ENCODE data around the gene XPNPEP3. TPM values are rescaled to one million over a fixed set of nuclear protein-coding genes. Genes with fewer than 3 reads are reported as not detected.
A peak's percentile ranks its signal among the peaks of the same experiment; 100 is the strongest.

XPNPEP3 gene
- polyA plus RNA-seq (2013, experiment 1 of 2): 10.1 TPM
- 10.6 TPM for polyA plus RNA-seq (2013, experiment 2 of 2)

- H3K18ac ChIP-seq (ENCODE audit: low read length): peak within 1 kb of the TSS; percentile 29
- peak within 1 kb of the TSS; percentile 98 for H3K56ac ChIP-seq (ENCODE audit: low read length)
- peak within 1 kb of the TSS; percentile 87 for H3K4me2 ChIP-seq (ENCODE audit: low read length)
- no peak within 1 kb of the TSS for H2AK5ac ChIP-seq (ENCODE audit: low read length)
- H2BK5ac ChIP-seq (ENCODE audit: low read length): peak within 1 kb of the TSS; percentile 74
- peak within 1 kb of the TSS; percentile 60 for H3K4ac ChIP-seq (ENCODE audit: low read depth, low read length)
- peak within 1 kb of the TSS; percentile 93 for H3K4me3 ChIP-seq (ENCODE audit: low read length)
- no peaks in the 10 kb centered on the region for H3K27me3 ChIP-seq (ENCODE audit: insufficient read depth, low read length, poor library complexity)
- H2BK120ac ChIP-seq (ENCODE audit: low read depth, low read length): no peak within 1 kb of the TSS
- peak within 1 kb of the TSS; percentile 30 for H4K8ac ChIP-seq (ENCODE audit: low read depth, low read length)
- WGBS (ENCODE audit: extremely low coverage, insufficient coverage, low lambda C conversion rate): no CpG with 5 or more reads among the region's 63 CpGs
- no peaks in the 10 kb centered on the region for H3K4me1 ChIP-seq (ENCODE audit: control insufficient read depth, low read depth, low read length)
- H4K5ac ChIP-seq (ENCODE audit: low read length): no peak within 1 kb of the TSS
- peak; percentile 98 for DNase-seq
- peaks cover 14% of the 10 kb centered on the region for H3K79me1 ChIP-seq (ENCODE audit: low read length)
- H2BK15ac ChIP-seq (replicated peaks; ENCODE audit: low read depth): no peak within 1 kb of the TSS
- peak within 1 kb of the TSS; percentile 90 for H3K23ac ChIP-seq (ENCODE audit: low read length)
- peak within 1 kb of the TSS; percentile 97 for H3K9ac ChIP-seq (ENCODE audit: low read length)
- no peaks in the 10 kb centered on the region for H3K36me3 ChIP-seq (ENCODE audit: control insufficient read depth, insufficient read depth, low read length)
- H3K79me2 ChIP-seq (ENCODE audit: control insufficient read depth, insufficient read depth, low read length): peaks cover 64% of the 10 kb centered on the region
- H3K27ac ChIP-seq (ENCODE audit: low read depth, low read length): peak within 1 kb of the TSS; percentile 88
Observed at GRCh38 chr22:40856513-40857308, at the start of gene XPNPEP3, which contains the start of gene ST13. Gene XPNPEP3 (plus strand): TSS chr22:40857148. CDS start chr22:40857182, 34 bp downstream. Gene ST13 (minus strand): TSS chr22:40856639. CDS start chr22:40856540, 99 bp downstream.

DNA sequence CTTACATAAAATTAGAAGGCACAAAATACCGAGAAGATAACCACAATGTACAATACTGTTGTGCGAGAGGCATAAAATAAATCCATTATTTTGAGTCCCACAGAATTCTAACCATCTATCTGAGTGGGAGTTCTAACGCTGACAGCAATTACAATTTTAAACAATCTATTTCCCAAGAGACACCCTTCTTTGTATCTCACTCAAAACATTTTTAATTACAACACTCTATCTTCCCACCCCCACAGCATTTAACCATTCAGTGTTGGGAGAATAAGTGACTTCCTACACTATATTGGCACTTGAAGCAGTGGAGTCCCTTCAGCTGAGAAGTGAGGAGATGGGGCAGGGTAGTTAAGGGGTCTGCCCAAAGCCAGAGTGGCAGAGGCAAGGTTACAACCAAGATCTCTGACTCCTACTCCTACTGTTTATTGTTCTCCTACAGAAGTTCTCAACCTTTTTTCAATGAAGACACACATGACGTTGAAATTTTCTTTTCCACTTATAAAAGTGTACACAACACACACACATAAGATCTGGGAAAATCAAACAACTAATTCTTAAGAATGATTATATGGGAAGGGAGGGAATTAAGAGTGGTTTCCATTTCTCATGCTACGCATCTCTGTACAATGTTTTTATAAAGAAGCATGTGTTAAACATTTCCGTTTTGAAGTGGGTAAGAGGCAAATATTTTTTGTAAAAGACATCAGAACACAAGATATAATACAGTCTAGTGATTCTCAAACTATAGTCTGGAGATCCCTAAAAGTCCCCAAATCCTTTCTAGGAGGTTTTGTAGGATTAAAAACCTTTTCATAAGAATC is 48.7 kb upstream of the XPNPEP3 start:
- Histone ChIP-seq H3K9ac (ENCODE audit: low read length) (no peak overlapping the region), H3K4ac (ENCODE audit: low read depth, low read length) (no peak overlapping the region), H3K27me3 (ENCODE audit: insufficient read depth, low read length, poor library complexity) (no peaks in the 10 kb centered on the region), H2BK5ac (ENCODE audit: low read length) (no peak overlapping the region), H3K79me2 (ENCODE audit: control insufficient read depth, insufficient read depth, low read length) (peaks cover 11% of the 10 kb centered on the region), H2BK120ac (ENCODE audit: low read depth, low read length) (no peak overlapping the region), H3K36me3 (ENCODE audit: control insufficient read depth, insufficient read depth, low read length) (no peaks in the 10 kb centered on the region), H3K23ac (ENCODE audit: low read length) (no peak overlapping the region), H3K18ac (ENCODE audit: low read length) (no peak overlapping the region), H2BK15ac (replicated peaks; ENCODE audit: low read depth) (no peak overlapping the region), H3K4me2 (ENCODE audit: low read length) (no peak overlapping the region), H3K56ac (ENCODE audit: low read length) (no peak overlapping the region), H4K8ac (ENCODE audit: low read depth, low read length) (no peak overlapping the region), H3K4me3 (ENCODE audit: low read length) (no peak overlapping the region), H3K79me1 (ENCODE audit: low read length) (peaks cover 8% of the 10 kb centered on the region), H2AK5ac (ENCODE audit: low read length) (no peak overlapping the region), H4K5ac (ENCODE audit: low read length) (no peak overlapping the region), H3K4me1 (ENCODE audit: control insufficient read depth, low read depth, low read length) (no peaks in the 10 kb centered on the region), H3K27ac (ENCODE audit: low read depth, low read length) (no peak overlapping the region)
- WGBS (ENCODE audit: extremely low coverage, insufficient coverage, low lambda C conversion rate): no CpG with 5 or more reads among the region's 6 CpGs
- no peak for DNase-seq

DNA sequence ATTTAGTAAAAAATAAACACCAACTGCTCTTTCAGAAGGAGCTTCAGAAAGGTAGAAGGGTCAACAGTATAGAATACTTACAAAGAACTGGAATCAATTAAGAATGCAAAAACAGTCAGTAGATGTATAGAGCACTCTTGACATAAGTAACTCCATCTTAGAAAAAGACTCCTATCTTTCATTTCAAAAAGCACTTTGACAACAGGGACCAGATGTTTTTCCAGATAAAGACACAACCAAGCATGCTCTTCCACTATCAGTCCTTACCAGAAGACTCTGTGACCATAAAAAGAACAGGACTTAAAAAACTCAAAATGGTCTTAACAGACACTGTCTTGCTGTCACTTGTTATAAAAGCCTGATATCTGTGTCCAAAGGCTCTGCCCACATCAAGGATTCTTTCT is 43.0 kb upstream of the XPNPEP3 start:
- Histone ChIP-seq H2BK120ac (ENCODE audit: low read depth, low read length) (no peak overlapping the region), H3K4me3 (ENCODE audit: low read length) (no peak overlapping the region), H3K23ac (ENCODE audit: low read length) (no peak overlapping the region), H3K79me2 (ENCODE audit: control insufficient read depth, insufficient read depth, low read length) (peaks cover 28% of the 10 kb centered on the region), H3K4ac (ENCODE audit: low read depth, low read length) (no peak overlapping the region), H3K27ac (ENCODE audit: low read depth, low read length) (no peak overlapping the region), H3K79me1 (ENCODE audit: low read length) (peaks cover 14% of the 10 kb centered on the region), H3K36me3 (ENCODE audit: control insufficient read depth, insufficient read depth, low read length) (no peaks in the 10 kb centered on the region), H4K5ac (ENCODE audit: low read length) (no peak overlapping the region), H2AK5ac (ENCODE audit: low read length) (no peak overlapping the region), H3K4me2 (ENCODE audit: low read length) (no peak overlapping the region), H2BK15ac (replicated peaks; ENCODE audit: low read depth) (no peak overlapping the region), H3K56ac (ENCODE audit: low read length) (no peak overlapping the region), H3K9ac (ENCODE audit: low read length) (no peak overlapping the region), H4K8ac (ENCODE audit: low read depth, low read length) (no peak overlapping the region), H2BK5ac (ENCODE audit: low read length) (no peak overlapping the region), H3K4me1 (ENCODE audit: control insufficient read depth, low read depth, low read length) (peaks cover 2% of the 10 kb centered on the region), H3K27me3 (ENCODE audit: insufficient read depth, low read length, poor library complexity) (no peaks in the 10 kb centered on the region), H3K18ac (ENCODE audit: low read length) (no peak overlapping the region)
- DNase-seq: no peak

- H3K4me1 ChIP-seq (ENCODE audit: control insufficient read depth, low read depth, low read length): peaks cover 2% of the 10 kb centered on the region
- no peak overlapping the region for H2BK15ac ChIP-seq (replicated peaks; ENCODE audit: low read depth)
- H3K56ac ChIP-seq (ENCODE audit: low read length): peak overlapping the region; percentile 34
- H3K36me3 ChIP-seq (ENCODE audit: control insufficient read depth, insufficient read depth, low read length): no peaks in the 10 kb centered on the region
- H3K4me3 ChIP-seq (ENCODE audit: low read length): no peak overlapping the region
- peak overlapping the region; percentile 11 for H3K9ac ChIP-seq (ENCODE audit: low read length)
- no peak overlapping the region for H3K4me2 ChIP-seq (ENCODE audit: low read length)
- DNase-seq: no peak
- H2AK5ac ChIP-seq (ENCODE audit: low read length): no peak overlapping the region
- H3K23ac ChIP-seq (ENCODE audit: low read length): no peak overlapping the region
- peaks cover 14% of the 10 kb centered on the region for H3K79me1 ChIP-seq (ENCODE audit: low read length)
- peaks cover 24% of the 10 kb centered on the region for H3K79me2 ChIP-seq (ENCODE audit: control insufficient read depth, insufficient read depth, low read length)
- no peak overlapping the region for H3K18ac ChIP-seq (ENCODE audit: low read length)
- no peaks in the 10 kb centered on the region for H3K27me3 ChIP-seq (ENCODE audit: insufficient read depth, low read length, poor library complexity)
- H4K8ac ChIP-seq (ENCODE audit: low read depth, low read length): no peak overlapping the region
- H2BK120ac ChIP-seq (ENCODE audit: low read depth, low read length): no peak overlapping the region
- H4K5ac ChIP-seq (ENCODE audit: low read length): no peak overlapping the region
- WGBS (ENCODE audit: extremely low coverage, insufficient coverage, low lambda C conversion rate): no CpG with 5 or more reads among the region's 4 CpGs
- H3K4ac ChIP-seq (ENCODE audit: low read depth, low read length): no peak overlapping the region
- H3K27ac ChIP-seq (ENCODE audit: low read depth, low read length): no peak overlapping the region
- no peak overlapping the region for H2BK5ac ChIP-seq (ENCODE audit: low read length)
Observed at GRCh38 chr22:40817737-40818136, 39.2 kb upstream of the XPNPEP3 start.

GRCh38 chr22:40818192-40818746 is 38.7 kb upstream of the XPNPEP3 start:
- no peaks in the 10 kb centered on the region for H3K27me3 ChIP-seq (ENCODE audit: insufficient read depth, low read length, poor library complexity)

More at GRCh38 chr22:40818192-40818746, 38.7 kb upstream of the XPNPEP3 start:
- peak overlapping the region; percentile 95 for H3K56ac ChIP-seq (ENCODE audit: low read length)
- H2BK5ac ChIP-seq (ENCODE audit: low read length): no peak overlapping the region
- H4K8ac ChIP-seq (ENCODE audit: low read depth, low read length): no peak overlapping the region
- no peak overlapping the region for H2BK120ac ChIP-seq (ENCODE audit: low read depth, low read length)
- no peak overlapping the region for H2AK5ac ChIP-seq (ENCODE audit: low read length)
- peaks cover 2% of the 10 kb centered on the region for H3K4me1 ChIP-seq (ENCODE audit: control insufficient read depth, low read depth, low read length)
- H3K4ac ChIP-seq (ENCODE audit: low read depth, low read length): no peak overlapping the region
- no CpG with 5 or more reads among the region's 14 CpGs for WGBS (ENCODE audit: extremely low coverage, insufficient coverage, low lambda C conversion rate)
- H3K27ac ChIP-seq (ENCODE audit: low read depth, low read length): no peak overlapping the region
- peak; percentile 4 for DNase-seq
- H3K36me3 ChIP-seq (ENCODE audit: control insufficient read depth, insufficient read depth, low read length): no peaks in the 10 kb centered on the region
- H3K23ac ChIP-seq (ENCODE audit: low read length): no peak overlapping the region
- peaks cover 14% of the 10 kb centered on the region for H3K79me1 ChIP-seq (ENCODE audit: low read length)
- peaks cover 24% of the 10 kb centered on the region for H3K79me2 ChIP-seq (ENCODE audit: control insufficient read depth, insufficient read depth, low read length)
- H3K4me2 ChIP-seq (ENCODE audit: low read length): peak overlapping the region; percentile 72
- H3K18ac ChIP-seq (ENCODE audit: low read length): no peak overlapping the region
- H3K9ac ChIP-seq (ENCODE audit: low read length): peak overlapping the region; percentile 96
- H3K4me3 ChIP-seq (ENCODE audit: low read length): peak overlapping the region; percentile 97
- H2BK15ac ChIP-seq (replicated peaks; ENCODE audit: low read depth): no peak overlapping the region
- no peak overlapping the region for H4K5ac ChIP-seq (ENCODE audit: low read length)
